GM18873 (cell line): ENCODE data around the gene KRT82.

ENCODE experiments used
- ATAC-seq: cut with Tn5 transposase; IDR thresholded peaks from one replicate; pipeline ENCODE4 v1.9.1; 2021; ENCODE audit warnings: mild to moderate bottlenecking, moderate library complexity, moderate number of reproducible peaks; ENCODE audit not compliant: unreplicated experiment, low FRiP score

KRT82 gene

DNA sequence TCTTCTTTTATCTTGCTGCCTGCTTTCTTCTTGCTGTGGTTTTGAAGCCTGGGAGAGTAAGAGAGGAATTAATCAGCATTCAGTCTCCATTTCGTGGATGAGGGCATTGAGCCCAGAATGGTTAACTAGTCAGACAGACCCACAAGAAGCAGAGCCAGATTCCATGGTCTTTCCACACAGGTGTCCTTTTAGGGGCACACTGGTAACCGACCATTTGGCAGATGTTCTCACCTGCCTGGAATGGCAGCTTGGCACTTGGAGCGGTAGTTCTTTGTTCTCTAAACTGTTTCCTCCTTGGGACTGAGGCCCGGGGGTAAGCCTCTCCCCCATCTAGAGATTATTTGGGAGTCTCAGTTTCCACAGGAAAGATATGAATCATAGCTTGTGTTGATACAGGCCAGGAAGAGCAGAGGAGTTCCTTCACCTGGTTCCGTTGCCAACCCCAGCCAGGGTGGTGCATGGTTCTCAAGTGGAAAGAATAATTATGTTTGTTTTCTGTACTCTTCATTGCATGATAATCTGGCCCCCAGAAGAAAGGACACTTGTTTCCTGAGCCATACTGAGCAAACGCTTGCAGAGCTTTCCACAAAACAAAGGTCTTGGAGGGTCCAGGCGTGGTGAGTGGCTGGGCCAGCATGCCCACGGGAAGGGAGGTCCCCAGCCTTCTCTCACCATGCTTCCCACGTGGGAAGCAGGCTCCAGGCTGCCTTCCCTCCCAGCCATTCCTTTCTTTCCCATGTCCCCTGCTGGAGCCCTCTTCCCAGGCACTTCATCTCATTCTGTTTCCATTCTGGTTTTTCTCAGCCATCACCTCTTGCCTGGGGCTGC lies 30.1 kb upstream of the KRT82 start:
- ATAC-seq = no peak

GRCh38 chr12:52435659-52435999 lies 29.5 kb upstream of the KRT82 start:
- no peak for ATAC-seq

GRCh38 chr12:52434760-52435530 lies 28.8 kb upstream of the KRT82 start:
- no peak for ATAC-seq

DNA sequence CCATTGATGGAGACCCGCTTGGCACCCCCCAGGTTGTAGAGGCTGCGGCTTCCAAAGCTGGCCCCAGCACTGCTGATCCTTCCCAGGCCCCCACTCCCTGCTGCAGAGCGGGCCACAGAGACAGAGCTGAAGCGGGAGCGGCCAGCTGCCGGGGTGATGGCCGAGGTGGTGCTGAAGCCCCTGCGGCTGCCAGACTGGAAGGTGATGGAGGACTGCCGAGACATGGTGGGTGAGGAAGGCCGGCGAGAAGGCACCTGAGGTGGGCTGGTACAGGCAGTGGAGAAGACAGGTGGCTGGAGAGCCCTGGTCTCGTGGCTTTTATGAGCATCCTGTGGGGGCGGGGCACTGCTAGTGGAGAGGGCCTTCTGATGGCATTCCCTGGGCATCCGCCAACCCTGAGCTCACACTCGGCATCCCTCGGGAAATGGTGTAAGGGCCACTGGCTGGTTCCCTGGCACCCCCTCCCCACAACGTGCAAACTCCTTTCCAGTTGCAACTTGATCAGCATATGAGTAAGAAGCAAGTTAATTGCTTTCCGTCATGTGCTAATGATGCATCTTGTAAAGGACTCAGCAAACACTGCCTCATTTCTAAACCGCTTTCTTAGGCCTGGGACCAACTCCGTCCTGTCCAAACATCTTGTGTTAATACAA lies 28.1 kb upstream of the KRT82 start, which contains the start of gene KRT75:
Gene KRT75 (minus strand): TSS at position 291 of the 653 bp plus-strand sequence. CDS start 67 bp downstream, at position 224.
- ATAC-seq = no peak

DNA sequence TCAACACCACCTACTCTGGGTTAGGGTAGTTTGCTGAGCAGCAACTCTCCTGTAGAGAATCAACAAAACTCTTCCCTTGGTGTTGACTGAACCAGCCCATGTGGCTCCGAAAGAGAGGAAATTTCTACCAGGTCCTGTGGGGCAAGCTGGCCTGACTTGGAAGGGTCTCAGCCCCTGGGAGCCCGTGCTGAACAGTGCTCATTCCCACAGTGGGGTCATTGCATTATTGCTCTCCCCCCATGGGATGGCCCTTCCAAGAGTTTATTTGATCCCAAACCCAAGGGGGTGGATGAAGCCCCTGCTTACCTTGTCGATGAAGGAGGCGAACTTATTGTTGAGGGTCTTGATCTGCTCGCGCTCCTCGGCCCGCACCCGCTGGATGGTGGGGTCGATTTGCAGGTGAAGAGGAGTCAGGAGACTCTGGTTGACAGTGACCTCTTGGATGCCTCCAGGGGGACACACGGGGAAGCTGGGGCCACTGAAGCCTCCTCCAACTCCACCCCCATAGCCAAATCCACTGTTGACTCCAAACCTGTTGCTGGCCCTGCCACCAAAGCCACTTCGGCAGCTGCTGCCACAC lies 27.5 kb upstream of the KRT82 start:
- ATAC-seq = no peak

DNA sequence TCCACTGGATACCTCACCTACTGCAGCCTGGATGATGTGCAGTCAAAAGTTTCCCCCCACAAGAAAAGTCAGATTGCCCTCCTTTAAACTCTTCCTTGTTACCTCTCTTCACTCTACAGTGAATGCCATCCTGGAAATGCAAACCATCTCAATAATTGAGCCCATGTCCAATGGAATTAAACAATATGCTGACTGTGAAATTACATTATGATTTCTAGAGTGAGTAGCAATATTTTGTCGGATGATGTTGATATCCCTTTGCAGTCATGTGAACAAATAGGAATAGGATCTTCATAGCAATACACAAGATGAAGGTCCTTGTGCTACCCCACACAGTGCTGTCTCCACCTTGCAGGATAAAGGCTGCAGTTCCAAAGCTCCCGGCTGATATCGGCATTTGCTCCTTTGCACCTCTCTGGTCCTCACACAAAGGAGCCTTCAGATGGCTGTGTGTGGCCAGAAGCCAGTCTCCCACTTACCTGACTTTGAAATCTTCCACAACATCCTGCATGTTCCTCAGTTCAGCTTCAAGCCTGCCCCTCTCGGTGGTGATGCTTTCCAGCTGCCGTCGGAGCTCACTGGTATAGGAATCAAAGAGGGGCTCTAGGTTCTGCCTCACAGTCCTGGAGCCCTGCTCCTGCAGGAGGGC lies 26.5 kb upstream of the KRT82 start:
- ATAC-seq = no peak

- no peak for ATAC-seq
Observed at GRCh38 chr12:52428121-52428520, 22.0 kb upstream of the KRT82 start.

DNA sequence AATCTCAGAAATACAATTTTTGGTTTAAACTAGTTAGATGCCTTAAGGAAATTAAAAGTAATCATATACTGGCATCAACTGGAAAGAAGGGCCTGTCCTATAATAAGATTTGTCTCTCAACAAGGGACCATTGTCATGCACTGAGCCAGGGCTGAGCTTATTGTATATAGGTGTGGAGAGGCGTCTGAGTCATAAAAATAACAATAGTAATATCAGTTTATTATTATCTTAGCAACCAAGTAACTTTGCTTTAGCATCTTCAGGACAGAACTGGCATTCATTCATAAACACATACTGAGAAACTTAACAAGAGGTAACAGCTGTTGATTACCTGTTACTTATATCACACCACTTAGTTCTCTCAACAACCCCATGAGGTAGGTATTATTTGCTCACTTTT lies 20.9 kb upstream of the KRT82 start:
- ATAC-seq = no peak

DNA sequence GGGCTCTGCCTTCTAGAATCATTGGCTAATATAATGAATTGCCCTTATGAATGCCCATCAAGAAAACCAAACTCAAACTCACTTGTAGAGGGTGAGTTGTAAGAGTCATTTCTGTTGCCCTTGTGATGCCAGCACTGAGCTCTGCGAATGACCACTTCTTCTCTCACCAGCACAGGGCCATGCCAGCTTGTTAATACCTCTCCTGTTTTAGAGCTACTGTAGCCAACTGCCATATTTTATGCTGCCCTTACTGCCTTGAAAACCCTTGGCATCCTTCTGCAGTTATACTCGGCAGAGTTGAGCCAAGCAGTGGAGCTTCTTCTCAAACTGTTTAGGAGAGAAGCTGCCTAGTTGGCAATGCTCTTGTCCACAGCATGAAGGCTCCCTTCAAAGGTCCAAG lies 19.9 kb upstream of the KRT82 start:
- ATAC-seq = no peak

GRCh38 chr12:52425466-52425865 lies 19.3 kb upstream of the KRT82 start:
- no peak for ATAC-seq

DNA sequence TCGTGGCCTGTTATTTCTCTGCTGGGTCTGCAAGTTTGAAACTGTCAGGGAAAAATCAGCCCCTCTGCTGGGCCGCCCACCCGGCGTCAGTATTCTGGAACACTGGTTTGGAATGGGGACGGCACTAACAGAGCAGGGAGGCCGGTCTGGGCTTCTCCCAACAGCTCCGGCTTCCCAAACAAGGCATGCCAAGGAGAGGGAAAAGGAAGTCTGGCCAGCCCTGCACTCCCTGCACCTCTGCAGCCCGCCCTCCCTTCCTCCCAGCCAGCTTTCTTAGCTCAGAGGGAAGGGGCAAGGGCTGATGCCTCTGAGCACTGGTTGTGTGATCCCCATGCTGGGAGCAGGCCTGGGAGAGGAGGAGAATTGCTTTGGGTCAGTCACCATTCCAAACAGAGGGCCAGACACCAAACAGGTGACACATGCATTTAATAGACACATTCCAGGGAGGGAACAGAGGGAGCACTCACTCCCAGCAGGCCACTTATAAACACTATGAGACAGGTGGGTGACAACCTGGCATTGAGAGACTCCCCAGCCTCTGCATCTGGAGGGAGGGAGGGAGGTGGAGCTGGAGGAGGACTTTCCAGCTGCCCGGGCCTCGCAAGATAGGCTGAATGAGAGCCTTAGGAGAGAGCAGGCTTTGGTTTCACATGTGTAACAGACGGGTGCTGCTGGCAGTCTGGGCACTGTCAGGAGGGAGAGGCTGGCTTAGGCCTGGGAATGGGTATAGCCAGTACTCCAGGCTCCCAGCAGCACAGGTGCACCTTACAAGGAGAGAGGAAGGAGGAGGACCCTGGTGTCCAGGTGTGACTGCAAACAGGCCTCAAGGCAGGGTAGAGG lies 17.7 kb upstream of the KRT82 start:
- no peak for ATAC-seq

- no peak for ATAC-seq
Observed at GRCh38 chr12:52423035-52423434, 16.9 kb upstream of the KRT82 start.

DNA sequence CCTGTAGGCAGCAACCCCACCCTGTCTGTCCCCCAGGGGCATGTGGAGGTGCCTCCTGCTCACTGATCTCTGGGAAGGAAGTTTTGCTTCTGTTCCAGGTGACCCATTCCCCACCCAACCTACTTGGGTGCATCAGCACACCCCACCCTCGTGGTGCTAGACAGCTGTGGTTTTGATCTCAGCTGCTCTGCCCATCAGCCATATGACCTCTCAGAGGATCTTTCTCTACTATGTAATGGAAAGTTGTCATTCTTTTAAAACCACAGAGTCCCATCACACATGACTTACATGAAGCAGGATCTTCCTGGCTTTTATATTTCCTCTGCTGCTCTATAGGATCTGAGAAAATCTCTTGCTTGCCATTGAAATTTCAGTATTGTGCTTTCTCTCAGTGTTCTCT lies 13.5 kb upstream of the KRT82 start:
- no peak for ATAC-seq

- no peak for ATAC-seq
Observed at GRCh38 chr12:52418576-52419110, 12.5 kb upstream of the KRT82 start.

- ATAC-seq = no peak
Observed at GRCh38 chr12:52417740-52418139, 11.6 kb upstream of the KRT82 start.

- no peak for ATAC-seq
Observed at GRCh38 chr12:52416795-52417194, 10.7 kb upstream of the KRT82 start.

DNA sequence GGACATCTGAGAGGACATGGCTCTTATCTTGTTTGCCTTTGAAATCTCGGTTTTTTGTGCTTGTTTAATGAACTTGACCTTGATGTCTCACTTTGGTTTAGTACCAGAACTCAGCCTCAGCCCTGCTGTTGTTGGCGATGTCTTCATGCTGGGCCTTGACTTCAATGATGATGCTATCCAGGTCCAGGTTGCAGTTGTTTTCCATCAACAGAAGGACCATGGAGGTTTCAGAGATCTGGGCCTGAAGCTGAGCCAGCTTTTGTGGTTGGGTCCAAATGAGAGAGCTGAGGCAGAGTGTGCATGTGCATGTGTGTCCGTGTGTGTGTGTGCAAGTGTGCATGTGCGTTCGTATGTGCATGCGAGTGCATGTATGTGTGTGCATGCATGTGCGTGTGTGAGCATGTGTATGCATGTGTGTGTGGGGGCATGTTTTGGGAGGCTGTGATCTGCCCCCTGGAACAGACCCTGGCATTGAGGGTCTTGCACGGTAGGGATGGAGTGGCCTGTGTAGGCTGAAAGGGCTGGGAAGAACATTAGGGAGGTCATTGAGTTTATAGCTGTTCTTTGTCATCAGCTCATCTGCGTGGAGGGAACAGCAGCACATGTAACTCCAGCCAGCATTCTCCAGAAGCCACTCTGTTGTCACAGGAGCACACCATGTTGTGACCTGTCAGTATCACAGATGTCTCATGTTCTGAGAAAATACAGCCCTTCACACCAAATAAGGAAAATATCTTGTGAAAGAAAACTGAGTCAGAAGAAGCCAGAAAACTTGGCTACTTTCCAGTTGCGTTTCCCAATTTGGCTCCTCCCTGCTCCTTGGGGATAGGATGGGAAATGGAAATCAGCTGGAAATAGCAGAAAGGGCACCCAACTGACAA lies 10.0 kb upstream of the KRT82 start:
- no peak for ATAC-seq

DNA sequence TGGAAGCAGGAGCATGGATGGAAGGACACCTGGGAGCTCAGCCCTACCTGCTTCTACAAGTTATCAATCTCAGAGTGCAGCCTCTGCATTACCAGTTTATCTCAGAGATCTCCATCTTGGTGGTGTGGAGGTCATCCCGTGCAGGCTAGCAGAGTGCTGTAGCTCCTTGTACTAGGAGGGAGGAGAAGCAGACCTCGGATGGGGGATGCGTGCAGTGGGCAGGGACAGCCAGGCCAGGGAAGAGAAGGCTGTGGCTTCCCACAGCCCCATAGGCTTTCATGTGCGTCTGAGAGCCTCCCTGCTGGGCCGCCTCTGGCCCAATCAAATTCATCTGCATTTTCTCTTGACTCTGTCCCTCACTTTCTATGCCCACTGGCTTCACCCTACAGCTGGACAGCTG lies 8.8 kb upstream of the KRT82 start:
- ATAC-seq = no peak
